T-cell (primary cell): ENCODE data around the gene STT3B. TPM values are rescaled to one million over a fixed set of nuclear protein-coding genes. Genes with fewer than 3 reads are reported as not detected.
A peak's percentile ranks its signal among the peaks of the same experiment; 100 is the strongest.

Experiments
- ATAC-seq, 4 experiments: fragments of 200-7000 bp in 3 of 4; fragments of 150-1000 bp in 1 of 4; cut with Tn5 transposase; replicated peaks in 1 of 4; 1 replicate in 3 of 4; 2 replicates in 1 of 4; pipeline ENCODE4 v1.10.0; 2021; ENCODE audit warnings: moderate library complexity in 3 of 4, mild to moderate bottlenecking in 2 of 4, moderate number of reproducible peaks in 1 of 4
- CTCF ChIA-PET, 2 donors: fragments of 300-600 bp; sonication (Branson Sonifier 250); formaldehyde crosslinking; loops; one replicate each; lab custom pipeline; 2022; ENCODE audit warnings: antibody characterized with exemption in 2 of 2; lab: Charles Lee
- POLR2A ChIA-PET, 2 donors: fragments of 300-600 bp; sonication (Branson Sonifier 250); formaldehyde crosslinking; loops; one replicate each; lab custom pipeline; 2022; ENCODE audit warnings: antibody characterized with exemption in 2 of 2; lab: Charles Lee
- DNase-seq, 35 experiments: peaks; one replicate each; pipeline versions ENCODE4 v3.0.0 to v3.0.0-alpha.2; 2013 to 2023
- H3K27ac ChIP-seq: one replicate; pipeline ENCODE4 v1.5.1; 2013; ENCODE audit warnings: low read length
- H3K27me3 ChIP-seq, 2 experiments: replicated peaks in 1 of 2; 1 replicate in 1 of 2; 2 replicates in 1 of 2; pipeline versions ENCODE4 v1.6.1 to v1.7.0; 2013; ENCODE audit warnings: low read length in 1 of 2, mixed read lengths in 1 of 2; ENCODE audit not compliant: control insufficient read depth in 2 of 2, insufficient read depth in 2 of 2; ENCODE audit errors: extremely low read depth in 1 of 2
- H3K36me3 ChIP-seq, 2 donors: 1 replicate in 1 of 2; 2 replicates in 1 of 2; pipeline versions ENCODE4 v1.6.1 to v1.7.0; 2013; ENCODE audit warnings: low read length in 1 of 2; ENCODE audit not compliant: control insufficient read depth in 2 of 2, insufficient read depth in 1 of 2; ENCODE audit errors: extremely low read depth in 1 of 2
- H3K4me1 ChIP-seq, 2 experiments: 1 replicate in 1 of 2; 2 replicates in 1 of 2; pipeline versions ENCODE4 v1.6.1 to v1.7.0; 2013; ENCODE audit warnings: low read length in 2 of 2, mixed read lengths in 1 of 2; ENCODE audit not compliant: insufficient read depth in 2 of 2, control insufficient read depth in 1 of 2; ENCODE audit errors: extremely low read depth in 1 of 2
- H3K4me3 ChIP-seq, 2 donors: 1 replicate in 1 of 2; 2 replicates in 1 of 2; pipeline versions ENCODE4 v1.5.1 to v1.7.0; 2013; ENCODE audit warnings: mild to moderate bottlenecking in 2 of 2, low read length in 1 of 2, moderate library complexity in 1 of 2; ENCODE audit not compliant: control insufficient read depth in 1 of 2; ENCODE audit errors: extremely low read depth in 1 of 2
- H3K9me3 ChIP-seq: 2 replicates; pipeline ENCODE4 v1.7.0; 2013
- H3K27ac Mint-ChIP-seq, 2 donors: one replicate each; pipeline ENCODE4 v1.8.0; 2020 to 2021; ENCODE audit warnings: mild to moderate bottlenecking in 2 of 2, mixed read lengths in 2 of 2
- H3K27me3 Mint-ChIP-seq, 2 donors: one replicate each; pipeline ENCODE4 v1.8.0; 2021 to 2022; ENCODE audit warnings: mixed read lengths in 2 of 2
- H3K36me3 Mint-ChIP-seq: one replicate; pipeline ENCODE4 v1.8.0; 2021; ENCODE audit warnings: mixed read lengths
- H3K4me1 Mint-ChIP-seq, 3 donors: one replicate each; pipeline ENCODE4 v1.8.0; 2020 to 2022; ENCODE audit warnings: mixed read lengths in 3 of 3, mild to moderate bottlenecking in 1 of 3
- H3K4me3 Mint-ChIP-seq, 3 donors: one replicate each; pipeline ENCODE4 v1.8.0; 2020 to 2022; ENCODE audit warnings: mild to moderate bottlenecking in 3 of 3, mixed read lengths in 3 of 3, moderate library complexity in 3 of 3
- H3K9me3 Mint-ChIP-seq, 3 donors: one replicate each; pipeline ENCODE4 v1.8.0; 2020 to 2022; ENCODE audit warnings: mixed read lengths in 3 of 3
- WGBS: methylation state at CpG from one replicate; pipeline ENCODE4 v1.1.5; 2013; ENCODE audit warnings: missing lambda C conversion rate; ENCODE audit not compliant: insufficient coverage; 5-methylcytosine and 5-hydroxymethylcytosine counted together
- total RNA-seq, 35 experiments: library from RNA in 6 of 35; stranded (reverse) in 6 of 35; fragments of 120-200 nt in 1 of 35; gene quantifications; one replicate each; pipeline versions ENCODE4 v1.2.1 to v1.2.4 and lab custom pipeline; 2013 to 2026

STT3B gene
- total RNA-seq, 5 donors from 2014 or later (not counting 1 experiment from before 2014, with no cell fraction given): 92.1 to 160 (median 110) TPM

DNA sequence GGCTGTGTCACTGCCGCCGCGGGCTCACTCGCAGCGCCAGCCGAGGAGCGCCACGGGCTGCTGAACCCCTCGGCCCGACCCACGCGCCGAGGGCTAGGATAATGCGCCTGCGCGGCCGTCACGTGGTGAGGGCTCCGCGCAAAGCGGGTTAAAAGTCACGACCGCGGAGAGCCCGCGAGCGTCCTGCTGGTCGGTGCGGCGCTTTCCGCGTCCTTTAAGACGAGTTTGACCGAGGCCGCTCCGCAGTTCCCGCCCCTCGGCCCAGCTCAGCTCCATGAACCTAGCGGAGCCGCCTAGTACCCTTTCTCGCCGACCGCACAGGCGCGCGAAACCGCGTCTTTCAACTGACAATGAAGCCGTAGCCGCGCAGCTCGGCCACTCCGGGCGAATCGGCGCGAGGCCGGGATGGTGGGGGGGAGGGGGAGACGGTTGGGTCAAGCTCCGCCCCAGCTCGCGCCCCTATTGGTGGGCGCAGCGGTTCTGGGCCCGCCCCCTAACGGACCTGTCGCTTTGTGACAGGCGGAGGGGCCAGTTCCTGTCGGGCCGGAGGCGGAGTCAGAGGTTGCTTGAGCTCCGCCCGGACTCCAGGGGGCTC is 636 bp upstream of the STT3B start:
- peak; percentile 94 to 99 (median 97) for DNase-seq
- ATAC-seq: peak; percentile 85 to 88 (median 86)
- Mint-ChIP-seq H3K27ac (peak overlapping the region; percentile 97 to 98), H3K9me3 (no peaks in the 10 kb centered on the region), H3K4me1 (peaks cover 22 to 25% (median 24%) of the 10 kb centered on the region in 3 donors), H3K4me3 (peak overlapping the region in 2 of 3 donors; percentile 98 to 99), H3K27me3 (no peaks in the 10 kb centered on the region), H3K36me3 (no peaks in the 10 kb centered on the region)
- Histone ChIP-seq H3K27me3 (no peaks in the 10 kb centered on the region), H3K27ac (peak overlapping the region; percentile 92), H3K36me3 (no peaks in the 10 kb centered on the region), H3K4me3 (peak overlapping the region; percentile 82 to 89), H3K9me3 (no peaks in the 10 kb centered on the region), H3K4me1 (peaks cover 7 to 33% of the 10 kb centered on the region in 2 experiments)
- POLR2A ChIA-PET: interaction anchor here (0.6 to 2.9 kb wide), 21 partner anchors 8 to 1000 kb away, joined by 3 to 26 read pairs (median 4); no protein-coding TSS in a partner anchor
- WGBS: under 1% methylated on average over 69 of the region's 73 CpGs
- CTCF ChIA-PET: interaction anchor here (0.5 to 3.1 kb wide), 16 partner anchors 8 to 337 kb away, joined by 3 to 23 read pairs (median 5); no protein-coding TSS in a partner anchor

DNA sequence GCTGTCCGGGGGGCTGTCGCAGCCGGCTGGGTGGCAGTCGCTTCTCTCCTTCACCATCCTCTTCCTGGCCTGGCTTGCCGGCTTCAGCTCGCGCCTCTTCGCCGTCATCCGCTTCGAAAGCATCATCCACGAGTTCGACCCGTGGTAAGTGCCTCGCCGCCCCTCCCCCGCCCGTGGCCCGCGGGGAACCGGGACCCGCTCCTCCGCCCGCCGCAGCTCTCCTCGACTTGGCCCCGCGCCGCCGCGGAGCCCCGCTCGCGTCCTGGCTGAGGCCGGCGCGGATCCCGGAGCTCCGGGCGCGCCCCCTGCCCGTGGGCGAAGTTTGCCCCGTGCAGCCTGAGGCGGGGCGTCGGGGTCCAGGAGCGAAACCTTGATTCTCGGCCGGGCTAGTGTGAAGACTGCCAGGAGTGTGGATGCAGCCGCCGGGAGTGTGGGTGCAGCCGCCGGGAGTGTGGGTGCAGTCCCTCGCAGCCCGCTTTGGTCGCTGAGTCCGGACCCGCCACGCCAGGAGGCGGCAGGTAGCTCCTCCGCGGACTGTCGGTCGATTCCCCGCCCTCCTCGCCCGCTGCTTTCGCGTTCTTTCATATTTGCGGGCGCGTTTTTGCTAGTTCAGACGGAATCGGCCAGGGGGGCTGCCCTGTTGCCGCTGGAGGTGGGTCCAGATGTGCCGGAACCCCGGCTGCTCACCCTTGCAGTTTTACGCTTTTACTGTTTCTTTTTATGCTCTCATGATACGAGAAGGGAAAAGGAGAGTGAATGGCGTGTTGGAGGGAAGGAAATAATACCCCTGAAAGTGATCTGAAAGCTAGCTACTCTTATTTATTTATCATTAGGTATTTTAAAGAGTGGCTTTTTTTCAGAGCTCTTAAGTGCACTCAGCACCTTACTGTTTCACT is 692 bp downstream of the STT3B start:
- peak overlapping the region; percentile 92 for H3K27ac ChIP-seq
- peak overlapping the region in 2 of 3 donors; percentile 98 to 99 for H3K4me3 Mint-ChIP-seq
- no peaks in the 10 kb centered on the region for H3K9me3 ChIP-seq
- no peaks in the 10 kb centered on the region for H3K9me3 Mint-ChIP-seq
- DNase-seq (peak in 33 of 35 experiments; percentile 21 to 71 (median 52)), ATAC-seq (peak; percentile 1 to 3 (median 2))
- ChIA-PET POLR2A (interaction anchor here (0.5 to 2.9 kb wide), 13 partner anchors 9 to 919 kb away, joined by 3 to 26 read pairs (median 4); no protein-coding TSS in a partner anchor), CTCF (interaction anchor here in 1 of 2 donors (1.0 to 2.7 kb wide), 7 partner anchors 13 to 307 kb away, joined by 3 to 13 read pairs (median 8); no protein-coding TSS in a partner anchor)
- H3K27me3 ChIP-seq: no peaks in the 10 kb centered on the region
- WGBS: under 1% methylated on average over 77 of the region's 81 CpGs
- no peaks in the 10 kb centered on the region for H3K36me3 ChIP-seq
- peaks cover 10 to 39% of the 10 kb centered on the region in 2 experiments for H3K4me1 ChIP-seq
- H3K36me3 Mint-ChIP-seq: peaks cover 8% of the 10 kb centered on the region
- H3K27me3 Mint-ChIP-seq: no peaks in the 10 kb centered on the region
- H3K4me1 Mint-ChIP-seq: peaks cover 35 to 38% (median 37%) of the 10 kb centered on the region in 3 donors
- H3K4me3 ChIP-seq: peak overlapping the region; percentile 82 to 89
- H3K27ac Mint-ChIP-seq: peak overlapping the region; percentile 94

DNA sequence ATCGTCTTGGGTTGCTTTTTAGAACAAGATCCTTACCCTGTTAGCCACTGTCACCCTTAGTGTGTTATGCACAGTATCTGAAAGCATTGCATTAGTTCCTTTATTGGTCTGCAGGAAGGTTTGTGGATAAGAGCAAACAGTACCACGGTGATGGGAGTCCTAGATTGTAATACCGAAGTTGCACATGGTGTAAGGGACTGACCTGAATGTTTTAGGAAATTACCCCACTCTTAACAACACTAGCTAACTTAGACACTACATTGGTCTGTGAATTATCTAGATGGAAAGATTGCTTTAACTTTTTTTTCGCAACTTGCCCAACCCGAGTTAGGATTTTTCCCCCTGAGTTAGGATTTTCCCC is 1.3 kb downstream of the STT3B start:
- Mint-ChIP-seq H3K4me3 (peak overlapping the region in 2 of 3 donors; percentile 98 to 99), H3K27me3 (no peaks in the 10 kb centered on the region), H3K4me1 (peaks cover 41 to 45% (median 44%) of the 10 kb centered on the region in 3 donors), H3K36me3 (peaks cover 8% of the 10 kb centered on the region), H3K27ac (peak overlapping the region; percentile 94), H3K9me3 (no peaks in the 10 kb centered on the region)
- Histone ChIP-seq H3K9me3 (no peaks in the 10 kb centered on the region), H3K27ac (peak overlapping the region; percentile 67), H3K4me1 (peaks cover 10 to 41% of the 10 kb centered on the region in 2 experiments), H3K36me3 (no peaks in the 10 kb centered on the region), H3K27me3 (no peaks in the 10 kb centered on the region), H3K4me3 (peak overlapping the region; percentile 82 to 89)
- no CpG with 5 or more reads among the region's 5 CpGs for WGBS
- no peak for ATAC-seq
- DNase-seq: peak in 1 of 35 experiments; percentile 42
- CTCF ChIA-PET: interaction anchor here in 1 of 2 donors (1.8 to 2.5 kb wide), 2 partner anchors 32 to 307 kb away, joined by 8 read pairs; no protein-coding TSS in a partner anchor
- POLR2A ChIA-PET: interaction anchor here (0.5 to 1.0 kb wide), 3 partner anchors 12 to 268 kb away, joined by 3 to 4 read pairs (median 3); no protein-coding TSS in a partner anchor

DNA sequence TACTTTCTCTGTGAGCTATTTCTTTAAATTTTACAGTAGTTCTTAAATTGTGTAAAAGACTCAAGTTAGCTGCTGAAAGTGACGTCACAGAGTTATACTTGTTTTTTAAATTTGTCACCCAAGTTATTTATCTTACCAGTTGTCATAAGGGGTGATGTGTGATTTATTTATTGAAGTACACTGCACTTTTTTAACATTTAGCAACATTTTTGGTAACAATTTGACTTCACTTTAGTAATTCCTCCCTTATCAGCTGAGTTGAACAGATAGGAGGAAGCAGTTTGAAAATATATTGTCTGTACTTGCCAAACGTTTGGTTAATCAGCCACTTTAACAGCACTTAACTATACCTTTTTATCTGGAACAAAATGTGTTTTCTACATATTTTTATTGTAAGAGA is 3.8 kb downstream of the STT3B start:
- no CpG with 5 or more reads among the region's 2 CpGs for WGBS
- no peak for ATAC-seq
- H3K4me1 Mint-ChIP-seq: peaks cover 61 to 68% (median 65%) of the 10 kb centered on the region in 3 donors
- Histone ChIP-seq H3K4me3 (peak overlapping the region in 1 of 2 donors; percentile 82), H3K9me3 (no peaks in the 10 kb centered on the region), H3K36me3 (no peaks in the 10 kb centered on the region), H3K27me3 (no peaks in the 10 kb centered on the region), H3K27ac (no peak overlapping the region), H3K4me1 (peaks cover 11 to 39% of the 10 kb centered on the region in 2 experiments)
- peak overlapping the region; percentile 60 for H3K27ac Mint-ChIP-seq
- CTCF ChIA-PET: interaction anchor here in 1 of 2 donors (0.8 to 2.0 kb wide), 6 partner anchors 9 to 309 kb away, joined by 3 to 8 read pairs (median 4); no protein-coding TSS in a partner anchor
- POLR2A ChIA-PET: interaction anchor here (0.6 to 1.0 kb wide), 4 partner anchors 9 to 1101 kb away, joined by 3 to 12 read pairs (median 4); no protein-coding TSS in a partner anchor
- no peak for DNase-seq
- peak overlapping the region in 2 of 3 donors; percentile 98 to 99 for H3K4me3 Mint-ChIP-seq
- H3K27me3 Mint-ChIP-seq: no peaks in the 10 kb centered on the region
- H3K9me3 Mint-ChIP-seq: no peaks in the 10 kb centered on the region
- peaks cover 8% of the 10 kb centered on the region for H3K36me3 Mint-ChIP-seq

DNA sequence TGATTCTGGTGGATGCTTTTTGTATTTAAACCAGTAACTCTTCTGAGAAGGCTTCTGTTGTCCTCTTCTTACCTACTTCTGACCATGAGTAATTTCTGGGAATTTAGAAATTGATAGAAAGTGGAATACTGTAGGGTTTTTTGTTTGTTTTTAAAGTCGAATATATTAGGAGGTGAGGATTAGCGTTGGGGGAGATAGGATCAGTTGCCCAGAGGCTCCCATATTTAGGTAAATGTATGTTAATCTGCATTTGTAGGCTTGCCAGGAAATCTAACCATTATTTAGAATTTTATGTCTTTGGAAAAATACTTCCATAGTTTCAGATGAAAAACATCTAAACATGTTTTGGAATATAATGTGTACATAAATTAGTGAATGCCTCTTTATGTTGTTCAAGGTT is 6.1 kb downstream of the STT3B start:
- Histone ChIP-seq H3K4me3 (no peak overlapping the region), H3K9me3 (no peaks in the 10 kb centered on the region), H3K4me1 (peaks cover 15 to 43% of the 10 kb centered on the region in 2 experiments), H3K27ac (no peak overlapping the region), H3K27me3 (no peaks in the 10 kb centered on the region), H3K36me3 (peaks cover 0 to 3% of the 10 kb centered on the region in 2 donors)
- ChIA-PET POLR2A (no interaction called here), CTCF (no interaction called here)
- Mint-ChIP-seq H3K4me3 (peak overlapping the region in 2 of 3 donors; percentile 39 to 42), H3K27ac (peak overlapping the region; percentile 16 to 66), H3K36me3 (peaks cover 19% of the 10 kb centered on the region), H3K9me3 (no peaks in the 10 kb centered on the region), H3K4me1 (peaks cover 82 to 89% (median 86%) of the 10 kb centered on the region in 3 donors), H3K27me3 (no peaks in the 10 kb centered on the region)
- ATAC-seq (no peak), DNase-seq (no peak)
- WGBS: no CpG with 5 or more reads among the region's 2 CpGs
